Measurements from ENCODE around the gene AADACL3. TPM values are rescaled to one million over a fixed set of nuclear protein-coding genes. Genes with fewer than 3 reads are reported as not detected.
"Not testable (repeated sequence)": the region's sequence is repeated elsewhere in the genome, so short reads cannot be mapped to it uniquely, and the experiment has no call there.

The AADACL3 gene
- total RNA-seq, 1 donor from 2014 or later, result not detected

DNA sequence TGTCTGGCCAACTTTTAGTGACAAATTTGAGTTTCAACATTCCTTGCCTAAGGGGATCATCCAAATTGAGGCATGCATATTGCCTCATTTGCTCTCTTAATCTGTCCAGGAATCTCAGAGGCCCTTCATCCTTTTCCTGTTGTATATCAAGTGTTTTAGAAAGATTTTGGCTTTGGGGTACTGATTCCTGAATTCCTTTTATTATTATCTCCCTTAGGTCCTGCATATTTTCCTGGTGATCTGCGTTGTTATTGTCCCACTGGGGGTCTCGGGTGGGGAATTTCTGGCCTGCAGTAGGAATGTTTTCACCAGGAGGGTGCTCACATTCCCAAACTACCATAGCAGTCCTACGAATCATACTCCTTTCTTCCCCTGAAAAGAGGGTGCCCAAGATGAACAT, 4.4 kb upstream of the AADACL3 start:
- H3K4me3 ChIP-seq (ENCODE audit: low read depth, low read length), result no peak overlapping the region
- H3K27me3 ChIP-seq (ENCODE audit: control insufficient read depth, insufficient read depth, low read length), result no peaks in the 10 kb centered on the region
- H3K36me3 ChIP-seq (ENCODE audit: control insufficient read depth, insufficient read depth, low read length), result no peaks in the 10 kb centered on the region
- no peak for DNase-seq (ENCODE audit: low read depth)
- TF ChIP-seq, protein P1, sequence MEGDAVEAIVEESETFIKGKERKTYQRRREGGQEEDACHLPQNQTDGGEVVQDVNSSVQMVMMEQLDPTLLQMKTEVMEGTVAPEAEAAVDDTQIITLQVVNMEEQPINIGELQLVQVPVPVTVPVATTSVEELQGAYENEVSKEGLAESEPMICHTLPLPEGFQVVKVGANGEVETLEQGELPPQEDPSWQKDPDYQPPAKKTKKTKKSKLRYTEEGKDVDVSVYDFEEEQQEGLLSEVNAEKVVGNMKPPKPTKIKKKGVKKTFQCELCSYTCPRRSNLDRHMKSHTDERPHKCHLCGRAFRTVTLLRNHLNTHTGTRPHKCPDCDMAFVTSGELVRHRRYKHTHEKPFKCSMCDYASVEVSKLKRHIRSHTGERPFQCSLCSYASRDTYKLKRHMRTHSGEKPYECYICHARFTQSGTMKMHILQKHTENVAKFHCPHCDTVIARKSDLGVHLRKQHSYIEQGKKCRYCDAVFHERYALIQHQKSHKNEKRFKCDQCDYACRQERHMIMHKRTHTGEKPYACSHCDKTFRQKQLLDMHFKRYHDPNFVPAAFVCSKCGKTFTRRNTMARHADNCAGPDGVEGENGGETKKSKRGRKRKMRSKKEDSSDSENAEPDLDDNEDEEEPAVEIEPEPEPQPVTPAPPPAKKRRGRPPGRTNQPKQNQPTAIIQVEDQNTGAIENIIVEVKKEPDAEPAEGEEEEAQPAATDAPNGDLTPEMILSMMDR (IDR thresholded peaks at IDR 0.05; ENCODE audit: insufficient read depth, low read length, poor library complexity, severe bottlenecking), result no peak

DNA sequence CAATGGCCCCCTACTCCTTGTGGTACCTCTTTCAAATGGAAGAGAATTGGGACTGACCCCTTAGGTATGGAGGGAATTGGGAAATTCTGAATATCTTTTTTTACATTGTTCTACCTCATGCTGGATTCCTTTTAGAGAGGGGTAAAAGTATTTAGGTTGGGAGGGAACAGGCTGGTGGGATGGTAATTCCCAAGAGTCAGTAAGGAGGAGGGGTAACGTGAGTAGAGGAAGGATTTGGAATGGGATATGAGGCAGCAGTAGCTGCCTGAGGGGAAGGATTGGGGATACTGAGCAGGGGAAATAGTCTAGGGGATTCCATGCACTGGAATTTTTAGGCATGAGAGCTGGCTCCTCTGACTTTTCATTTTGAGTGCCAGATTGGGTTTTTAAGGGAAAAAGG, 3.8 kb upstream of the AADACL3 start:
- no peak for DNase-seq (ENCODE audit: low read depth)
- no peaks in the 10 kb centered on the region for H3K27me3 ChIP-seq (ENCODE audit: control insufficient read depth, insufficient read depth, low read length)
- TF ChIP-seq, protein P1 (IDR thresholded peaks at IDR 0.05; ENCODE audit: insufficient read depth, low read length, poor library complexity, severe bottlenecking), result no peak
- no peaks in the 10 kb centered on the region for H3K36me3 ChIP-seq (ENCODE audit: control insufficient read depth, insufficient read depth, low read length)
- H3K4me3 ChIP-seq (ENCODE audit: low read depth, low read length), result no peak overlapping the region

DNA sequence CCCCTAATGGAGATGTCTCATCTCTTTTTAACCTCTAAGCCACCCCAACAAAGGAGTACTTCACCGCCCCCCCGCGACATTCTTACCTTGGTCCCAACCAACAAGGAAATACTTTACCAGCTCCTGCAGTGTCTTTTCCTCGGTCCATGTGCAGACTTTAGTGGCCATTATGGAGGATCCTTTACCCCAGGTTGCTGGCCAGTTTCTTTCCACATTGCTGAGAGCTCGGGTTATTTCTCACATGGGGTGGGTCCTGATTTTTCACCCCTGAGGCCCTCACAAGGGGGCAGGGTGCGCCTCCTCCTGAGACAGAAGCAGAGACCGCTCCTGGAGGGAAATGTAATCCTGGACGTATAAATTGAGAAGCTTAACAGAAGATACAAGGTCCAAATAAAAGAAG, 3.0 kb upstream of the AADACL3 start:
- no peaks in the 10 kb centered on the region for H3K27me3 ChIP-seq (ENCODE audit: control insufficient read depth, insufficient read depth, low read length)
- no peak overlapping the region for H3K4me3 ChIP-seq (ENCODE audit: low read depth, low read length)
- TF ChIP-seq, protein P1 (IDR thresholded peaks at IDR 0.05; ENCODE audit: insufficient read depth, low read length, poor library complexity, severe bottlenecking), result no peak
- no peak for DNase-seq (ENCODE audit: low read depth)
- H3K36me3 ChIP-seq (ENCODE audit: control insufficient read depth, insufficient read depth, low read length), result no peaks in the 10 kb centered on the region

DNA sequence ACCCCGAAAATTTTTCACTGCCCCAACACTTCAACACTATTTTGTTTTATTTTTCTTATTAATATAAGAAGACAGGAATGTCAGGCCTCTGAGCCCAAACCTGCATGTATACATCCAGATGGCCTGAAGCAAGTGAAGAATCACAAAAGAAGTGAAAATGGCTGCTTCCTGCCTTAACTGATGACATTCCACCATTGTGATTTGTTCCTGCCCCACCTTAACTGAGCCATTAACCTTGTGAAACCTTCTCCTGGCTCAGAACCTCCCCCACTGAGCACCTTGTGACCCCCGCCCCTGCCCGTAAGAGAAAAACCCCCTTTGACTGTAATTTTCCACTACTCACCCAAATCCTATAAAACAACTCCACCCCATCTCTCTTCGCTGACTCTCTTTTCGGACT, 2.3 kb upstream of the AADACL3 start:
- H3K4me3 ChIP-seq (ENCODE audit: low read depth, low read length); H3K27me3 ChIP-seq (ENCODE audit: control insufficient read depth, insufficient read depth, low read length); H3K36me3 ChIP-seq (ENCODE audit: control insufficient read depth, insufficient read depth, low read length); DNase-seq (ENCODE audit: low read depth): not testable (repeated sequence)

DNA sequence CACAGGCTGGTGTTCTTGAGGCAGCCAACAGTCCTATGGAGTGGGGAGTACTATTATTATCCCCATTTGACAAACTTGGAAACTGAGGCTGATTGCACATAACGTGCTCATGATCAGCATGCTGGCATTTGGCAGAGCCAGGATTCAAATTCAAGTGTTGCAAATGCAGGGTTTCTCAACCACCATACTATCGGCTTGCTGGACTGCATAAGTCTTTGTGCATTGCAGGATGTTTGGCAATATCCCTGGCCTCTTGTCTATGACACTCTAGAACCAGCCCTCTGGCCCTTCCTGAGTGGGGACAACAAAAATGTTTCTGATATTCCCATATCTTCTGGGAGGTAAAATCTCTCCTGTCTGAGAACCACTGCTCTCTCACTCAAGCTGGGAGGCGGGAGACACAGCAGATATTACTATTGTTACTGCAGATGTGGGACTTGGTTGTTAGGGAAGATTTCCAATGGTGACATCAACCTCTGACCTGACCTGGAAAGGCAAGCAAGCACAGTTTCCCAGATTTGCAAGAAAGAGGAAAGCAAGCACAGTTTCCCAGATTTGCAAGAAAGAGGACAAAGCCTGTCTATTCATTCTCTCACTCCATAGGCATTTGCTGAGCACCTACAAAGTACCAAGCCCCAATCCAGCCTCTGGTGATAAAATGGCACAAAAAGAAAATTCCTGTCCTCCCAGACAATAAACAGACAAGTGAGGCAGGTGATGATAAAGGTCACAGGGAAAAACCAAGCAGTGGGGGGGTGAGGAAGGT, 1.0 kb upstream of the AADACL3 start:
- Histone ChIP-seq H3K27me3 (ENCODE audit: control insufficient read depth, insufficient read depth, low read length) (no peaks in the 10 kb centered on the region), H3K4me3 (ENCODE audit: low read depth, low read length) (no peak overlapping the region), H3K36me3 (ENCODE audit: control insufficient read depth, insufficient read depth, low read length) (no peaks in the 10 kb centered on the region)
- DNase-seq (ENCODE audit: low read depth), result no peak
- TF ChIP-seq, protein P1 (IDR thresholded peaks at IDR 0.05; ENCODE audit: insufficient read depth, low read length, poor library complexity, severe bottlenecking), result no peak

DNA sequence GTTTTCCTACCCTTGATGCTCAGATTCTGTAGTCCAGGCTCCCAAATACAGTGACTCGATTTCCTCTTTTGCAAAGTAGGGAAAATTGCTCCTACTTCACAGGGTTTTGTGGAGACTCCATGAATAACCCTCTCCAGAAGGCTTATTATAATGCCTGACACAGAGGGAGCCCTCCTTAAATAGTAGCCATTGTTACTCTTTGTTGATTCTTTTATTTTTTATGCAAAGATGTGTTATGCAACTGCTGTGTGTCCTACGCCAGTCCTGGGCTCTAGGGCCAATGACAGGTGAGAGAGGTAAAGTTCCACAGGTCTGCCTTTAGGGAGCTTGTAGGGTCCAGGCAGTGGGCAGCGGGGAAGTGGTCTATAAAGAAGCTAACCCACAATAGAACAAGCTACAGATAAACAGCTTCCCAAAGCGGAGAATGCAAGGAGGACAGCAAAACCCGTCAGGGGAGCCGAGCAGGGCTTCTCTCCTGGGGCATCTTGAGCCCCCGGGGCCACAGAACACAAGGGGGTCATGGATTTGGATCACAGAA, 1.5 kb downstream of the AADACL3 start:
- no peak for DNase-seq (ENCODE audit: low read depth)
- TF ChIP-seq, protein P1 (IDR thresholded peaks at IDR 0.05; ENCODE audit: insufficient read depth, low read length, poor library complexity, severe bottlenecking), result no peak
- no peaks in the 10 kb centered on the region for H3K36me3 ChIP-seq (ENCODE audit: control insufficient read depth, insufficient read depth, low read length)
- no peak overlapping the region for H3K4me3 ChIP-seq (ENCODE audit: low read depth, low read length)
- H3K27me3 ChIP-seq (ENCODE audit: control insufficient read depth, insufficient read depth, low read length), result no peaks in the 10 kb centered on the region

All from kidney epithelial cell (primary cell).